Measurements from ENCODE around the gene MRPL27.
"Not testable (repeated sequence)": the region's sequence is repeated elsewhere in the genome, so short reads cannot be mapped to it uniquely, and the experiment has no call there.

Gene MRPL27

GRCh38 chr17:50398672-50399071 lies 25.7 kb upstream of the MRPL27 start:
- H3K4me3 ChIP-seq (ENCODE audit: low read depth in 1 of 2, low read length in 2 of 2); H3K27me3 ChIP-seq (ENCODE audit: control insufficient read depth in 1 of 2, insufficient read depth in 2 of 2, low read length in 2 of 2); H3K9ac ChIP-seq (ENCODE audit: low read length); H3K27ac ChIP-seq (ENCODE audit: low read depth, low read length); H3K9me3 ChIP-seq (ENCODE audit: low read length): not testable (repeated sequence)
- peaks cover 11% of the 10 kb centered on the region for H3K36me3 ChIP-seq (ENCODE audit: insufficient read depth, low read length)
- H3K4me1 ChIP-seq (ENCODE audit: insufficient read depth, low read length) = peaks cover 19% of the 10 kb centered on the region

- Histone ChIP-seq H3K36me3 (ENCODE audit: insufficient read depth, low read length) (peaks cover 19% of the 10 kb centered on the region), H3K9me3 (ENCODE audit: low read length) (no peaks in the 10 kb centered on the region), H3K4me3 (ENCODE audit: low read depth in 1 of 2, low read length in 2 of 2) (peak overlapping the region; percentile 23 to 97), H3K9ac (ENCODE audit: low read length) (no peak overlapping the region), H3K4me1 (ENCODE audit: insufficient read depth, low read length) (peaks cover 19% of the 10 kb centered on the region), H3K27ac (ENCODE audit: low read depth, low read length) (no peak overlapping the region), H3K27me3 (ENCODE audit: control insufficient read depth in 1 of 2, insufficient read depth in 2 of 2, low read length in 2 of 2) (no peaks in the 10 kb centered on the region)
Observed at GRCh38 chr17:50397919-50398285, 24.9 kb upstream of the MRPL27 start.

GRCh38 chr17:50397111-50397918 lies 24.3 kb upstream of the MRPL27 start, which contains the start of gene LRRC59:
TSS of gene LRRC59 (minus strand) at chr17:50397523. CDS start at chr17:50397317, 206 bp downstream.
- H3K27ac ChIP-seq (ENCODE audit: low read depth, low read length) = peak within 1 kb of the TSS; percentile 54
- no peaks in the 10 kb centered on the region for H3K27me3 ChIP-seq (ENCODE audit: control insufficient read depth in 1 of 2, insufficient read depth in 2 of 2, low read length in 2 of 2)
- peaks cover 25% of the 10 kb centered on the region for H3K36me3 ChIP-seq (ENCODE audit: insufficient read depth, low read length)
- H3K9me3 ChIP-seq (ENCODE audit: low read length) = no peaks in the 10 kb centered on the region
- H3K4me1 ChIP-seq (ENCODE audit: insufficient read depth, low read length) = peaks cover 19% of the 10 kb centered on the region
- H3K4me3 ChIP-seq (ENCODE audit: low read depth in 1 of 2, low read length in 2 of 2) = peak within 1 kb of the TSS; percentile 77 to 97
- peak within 1 kb of the TSS; percentile 90 for H3K9ac ChIP-seq (ENCODE audit: low read length)

- H3K4me1 ChIP-seq (ENCODE audit: insufficient read depth, low read length) = peaks cover 19% of the 10 kb centered on the region
- H3K27me3 ChIP-seq (ENCODE audit: control insufficient read depth in 1 of 2, insufficient read depth in 2 of 2, low read length in 2 of 2) = no peaks in the 10 kb centered on the region
- peak overlapping the region; percentile 90 for H3K9ac ChIP-seq (ENCODE audit: low read length)
Observed at GRCh38 chr17:50396261-50397110, 23.5 kb upstream of the MRPL27 start.

GRCh38 chr17:50394711-50395110 lies 21.7 kb upstream of the MRPL27 start:
- Histone ChIP-seq H3K4me3 (ENCODE audit: low read depth in 1 of 2, low read length in 2 of 2) (no peak overlapping the region), H3K36me3 (ENCODE audit: insufficient read depth, low read length) (peaks cover 44% of the 10 kb centered on the region), H3K9me3 (ENCODE audit: low read length) (no peaks in the 10 kb centered on the region), H3K27me3 (ENCODE audit: control insufficient read depth in 1 of 2, insufficient read depth in 2 of 2, low read length in 2 of 2) (no peaks in the 10 kb centered on the region), H3K27ac (ENCODE audit: low read depth, low read length) (no peak overlapping the region), H3K4me1 (ENCODE audit: insufficient read depth, low read length) (peaks cover 19% of the 10 kb centered on the region), H3K9ac (ENCODE audit: low read length) (no peak overlapping the region)

More at GRCh38 chr17:50396261-50397110, 23.5 kb upstream of the MRPL27 start:
- Histone ChIP-seq H3K36me3 (ENCODE audit: insufficient read depth, low read length) (peaks cover 33% of the 10 kb centered on the region), H3K9me3 (ENCODE audit: low read length) (no peaks in the 10 kb centered on the region), H3K4me3 (ENCODE audit: low read depth in 1 of 2, low read length in 2 of 2) (peak overlapping the region; percentile 77 to 97), H3K27ac (ENCODE audit: low read depth, low read length) (peak overlapping the region; percentile 54)

GRCh38 chr17:50393700-50394099 lies 20.7 kb upstream of the MRPL27 start:
- no peak overlapping the region for H3K4me3 ChIP-seq (ENCODE audit: low read depth in 1 of 2, low read length in 2 of 2)
- no peaks in the 10 kb centered on the region for H3K27me3 ChIP-seq (ENCODE audit: control insufficient read depth in 1 of 2, insufficient read depth in 2 of 2, low read length in 2 of 2)
- H3K9ac ChIP-seq (ENCODE audit: low read length) = no peak overlapping the region
- peaks cover 53% of the 10 kb centered on the region for H3K36me3 ChIP-seq (ENCODE audit: insufficient read depth, low read length)
- peaks cover 19% of the 10 kb centered on the region for H3K4me1 ChIP-seq (ENCODE audit: insufficient read depth, low read length)
- H3K9me3 ChIP-seq (ENCODE audit: low read length) = no peaks in the 10 kb centered on the region
- no peak overlapping the region for H3K27ac ChIP-seq (ENCODE audit: low read depth, low read length)

- H3K4me3 ChIP-seq (ENCODE audit: low read depth in 1 of 2, low read length in 2 of 2) = no peak overlapping the region
- peaks cover 15% of the 10 kb centered on the region for H3K4me1 ChIP-seq (ENCODE audit: insufficient read depth, low read length)
- H3K27me3 ChIP-seq (ENCODE audit: control insufficient read depth in 1 of 2, insufficient read depth in 2 of 2, low read length in 2 of 2) = no peaks in the 10 kb centered on the region
- peaks cover 64% of the 10 kb centered on the region for H3K36me3 ChIP-seq (ENCODE audit: insufficient read depth, low read length)
- no peak overlapping the region for H3K9ac ChIP-seq (ENCODE audit: low read length)
- no peak overlapping the region for H3K27ac ChIP-seq (ENCODE audit: low read depth, low read length)
- no peaks in the 10 kb centered on the region for H3K9me3 ChIP-seq (ENCODE audit: low read length)
Observed at GRCh38 chr17:50392621-50393020, 19.6 kb upstream of the MRPL27 start.

GRCh38 chr17:50389534-50389933 lies 16.6 kb upstream of the MRPL27 start:
- no peaks in the 10 kb centered on the region for H3K27me3 ChIP-seq (ENCODE audit: control insufficient read depth in 1 of 2, insufficient read depth in 2 of 2, low read length in 2 of 2)
- H3K27ac ChIP-seq (ENCODE audit: low read depth, low read length) = no peak overlapping the region
- H3K4me1 ChIP-seq (ENCODE audit: insufficient read depth, low read length) = no peaks in the 10 kb centered on the region
- H3K4me3 ChIP-seq (ENCODE audit: low read depth in 1 of 2, low read length in 2 of 2) = no peak overlapping the region
- no peak overlapping the region for H3K9ac ChIP-seq (ENCODE audit: low read length)
- no peaks in the 10 kb centered on the region for H3K9me3 ChIP-seq (ENCODE audit: low read length)
- peaks cover 92% of the 10 kb centered on the region for H3K36me3 ChIP-seq (ENCODE audit: insufficient read depth, low read length)

- Histone ChIP-seq H3K27ac (ENCODE audit: low read depth, low read length) (no peak overlapping the region), H3K36me3 (ENCODE audit: insufficient read depth, low read length) (peaks cover 92% of the 10 kb centered on the region), H3K4me3 (ENCODE audit: low read depth in 1 of 2, low read length in 2 of 2) (no peak overlapping the region), H3K9ac (ENCODE audit: low read length) (no peak overlapping the region), H3K9me3 (ENCODE audit: low read length) (no peaks in the 10 kb centered on the region), H3K27me3 (ENCODE audit: control insufficient read depth in 1 of 2, insufficient read depth in 2 of 2, low read length in 2 of 2) (no peaks in the 10 kb centered on the region), H3K4me1 (ENCODE audit: insufficient read depth, low read length) (no peaks in the 10 kb centered on the region)
Observed at GRCh38 chr17:50388728-50389127, 15.7 kb upstream of the MRPL27 start.

- Histone ChIP-seq H3K9ac (ENCODE audit: low read length) (no peak overlapping the region), H3K9me3 (ENCODE audit: low read length) (no peaks in the 10 kb centered on the region), H3K4me3 (ENCODE audit: low read depth in 1 of 2, low read length in 2 of 2) (no peak overlapping the region), H3K4me1 (ENCODE audit: insufficient read depth, low read length) (no peaks in the 10 kb centered on the region), H3K36me3 (ENCODE audit: insufficient read depth, low read length) (peaks cover 92% of the 10 kb centered on the region), H3K27me3 (ENCODE audit: control insufficient read depth in 1 of 2, insufficient read depth in 2 of 2, low read length in 2 of 2) (no peaks in the 10 kb centered on the region), H3K27ac (ENCODE audit: low read depth, low read length) (no peak overlapping the region)
Observed at GRCh38 chr17:50386510-50386909, 13.5 kb upstream of the MRPL27 start.

GRCh38 chr17:50382931-50383330 lies 9.9 kb upstream of the MRPL27 start:
- Histone ChIP-seq H3K9me3 (ENCODE audit: low read length) (no peaks in the 10 kb centered on the region), H3K36me3 (ENCODE audit: insufficient read depth, low read length) (peaks cover 71% of the 10 kb centered on the region), H3K4me1 (ENCODE audit: insufficient read depth, low read length) (no peaks in the 10 kb centered on the region), H3K4me3 (ENCODE audit: low read depth in 1 of 2, low read length in 2 of 2) (no peak overlapping the region), H3K27me3 (ENCODE audit: control insufficient read depth in 1 of 2, insufficient read depth in 2 of 2, low read length in 2 of 2) (no peaks in the 10 kb centered on the region), H3K9ac (ENCODE audit: low read length) (no peak overlapping the region), H3K27ac (ENCODE audit: low read depth, low read length) (no peak overlapping the region)
